ENCODE data around the gene SARM1. TPM values are rescaled to one million over a fixed set of nuclear protein-coding genes. Genes with fewer than 3 reads are reported as not detected.
A peak's percentile ranks its signal among the peaks of the same experiment; 100 is the strongest.

SARM1 gene
- total RNA-seq, 1 donor from 2014 or later = 12.8 TPM

DNA sequence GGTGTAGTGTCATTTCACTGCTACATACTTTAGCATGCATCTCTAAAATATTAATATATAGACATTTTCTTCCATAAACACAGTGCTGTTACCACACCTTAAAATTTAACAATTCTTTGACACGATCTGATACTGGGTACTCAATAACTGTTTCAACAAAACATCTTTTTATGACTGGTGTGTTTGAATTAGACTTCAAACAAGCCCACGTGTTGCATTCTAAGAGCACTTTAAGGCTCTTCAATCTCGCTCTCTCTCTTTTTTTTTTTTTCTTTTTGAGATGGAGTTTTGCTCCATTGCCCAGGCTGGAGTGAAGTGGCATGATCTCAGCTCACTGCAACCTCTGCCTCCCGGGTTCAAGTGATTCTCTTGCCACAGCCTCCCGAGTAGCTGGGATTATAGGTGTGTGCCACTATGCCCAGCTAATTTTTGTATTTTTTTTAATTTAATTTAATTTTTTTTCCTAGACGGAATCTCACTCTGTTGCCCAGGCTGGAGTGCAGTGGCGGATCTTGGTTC is 50.4 kb downstream of the SARM1 start:
- Histone ChIP-seq H3K4me3 (ENCODE audit: insufficient read depth, low read depth, low read length) (no peak overlapping the region), H3K4me2 (ENCODE audit: low read length) (no peak overlapping the region), H3K27me3 (ENCODE audit: insufficient read depth, low read length) (peaks cover 5% of the 10 kb centered on the region), H3K27ac (ENCODE audit: low read depth, low read length) (no peak overlapping the region), H3K9me3 (ENCODE audit: insufficient read depth, low read depth, low read length) (no peaks in the 10 kb centered on the region), H2AFZ (ENCODE audit: low read depth, low read length) (no peak overlapping the region), H3K4me1 (ENCODE audit: insufficient read depth, low read length) (no peaks in the 10 kb centered on the region), H3K79me2 (ENCODE audit: insufficient read depth, low read length) (no peaks in the 10 kb centered on the region), H3K9ac (ENCODE audit: low read length) (no peak overlapping the region), H4K20me1 (ENCODE audit: insufficient read depth, low read length) (no peaks in the 10 kb centered on the region), H3K36me3 (ENCODE audit: insufficient read depth, low read length) (no peaks in the 10 kb centered on the region)
- no peak overlapping the region for H3K4me3 Mint-ChIP-seq (ENCODE audit: unreplicated experiment)
- no peaks in the 10 kb centered on the region for H3K4me1 Mint-ChIP-seq (ENCODE audit: low read depth, unreplicated experiment)
- H3K9me3 Mint-ChIP-seq (ENCODE audit: unreplicated experiment) = no peaks in the 10 kb centered on the region
- peaks cover 28% of the 10 kb centered on the region for H3K27me3 Mint-ChIP-seq (ENCODE audit: low read depth, unreplicated experiment)
- H3K36me3 Mint-ChIP-seq (ENCODE audit: low read depth, unreplicated experiment) = no peaks in the 10 kb centered on the region
- no peak overlapping the region for H3K27ac Mint-ChIP-seq (ENCODE audit: unreplicated experiment)
- FAIRE-seq = no peak
- no peak for TF ChIP-seq EZH2 (IDR thresholded peaks at IDR 0.05; ENCODE audit: insufficient read depth, low read length)
- TF ChIP-seq, protein P1, sequence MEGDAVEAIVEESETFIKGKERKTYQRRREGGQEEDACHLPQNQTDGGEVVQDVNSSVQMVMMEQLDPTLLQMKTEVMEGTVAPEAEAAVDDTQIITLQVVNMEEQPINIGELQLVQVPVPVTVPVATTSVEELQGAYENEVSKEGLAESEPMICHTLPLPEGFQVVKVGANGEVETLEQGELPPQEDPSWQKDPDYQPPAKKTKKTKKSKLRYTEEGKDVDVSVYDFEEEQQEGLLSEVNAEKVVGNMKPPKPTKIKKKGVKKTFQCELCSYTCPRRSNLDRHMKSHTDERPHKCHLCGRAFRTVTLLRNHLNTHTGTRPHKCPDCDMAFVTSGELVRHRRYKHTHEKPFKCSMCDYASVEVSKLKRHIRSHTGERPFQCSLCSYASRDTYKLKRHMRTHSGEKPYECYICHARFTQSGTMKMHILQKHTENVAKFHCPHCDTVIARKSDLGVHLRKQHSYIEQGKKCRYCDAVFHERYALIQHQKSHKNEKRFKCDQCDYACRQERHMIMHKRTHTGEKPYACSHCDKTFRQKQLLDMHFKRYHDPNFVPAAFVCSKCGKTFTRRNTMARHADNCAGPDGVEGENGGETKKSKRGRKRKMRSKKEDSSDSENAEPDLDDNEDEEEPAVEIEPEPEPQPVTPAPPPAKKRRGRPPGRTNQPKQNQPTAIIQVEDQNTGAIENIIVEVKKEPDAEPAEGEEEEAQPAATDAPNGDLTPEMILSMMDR (IDR thresholded peaks at IDR 0.05; ENCODE audit: insufficient read depth, low read depth, low read length) = no peak
- no peak for DNase-seq (ENCODE audit: low read depth)

- no peaks in the 10 kb centered on the region for H4K20me1 ChIP-seq (ENCODE audit: insufficient read depth, low read length)
- no peak overlapping the region for H3K4me2 ChIP-seq (ENCODE audit: low read length)
- FAIRE-seq (no peak), DNase-seq (ENCODE audit: low read depth) (no peak)
- H2AFZ ChIP-seq (ENCODE audit: low read depth, low read length) = no peak overlapping the region
- no peaks in the 10 kb centered on the region for H3K4me1 Mint-ChIP-seq (ENCODE audit: low read depth, unreplicated experiment)
- H3K27me3 Mint-ChIP-seq (ENCODE audit: low read depth, unreplicated experiment) = peaks cover 22% of the 10 kb centered on the region
- H3K79me2 ChIP-seq (ENCODE audit: insufficient read depth, low read length) = no peaks in the 10 kb centered on the region
- H3K27ac ChIP-seq (ENCODE audit: low read depth, low read length) = no peak overlapping the region
- H3K4me3 ChIP-seq (ENCODE audit: insufficient read depth, low read depth, low read length) = no peak overlapping the region
- no peaks in the 10 kb centered on the region for H3K9me3 ChIP-seq (ENCODE audit: insufficient read depth, low read depth, low read length)
- H3K27ac Mint-ChIP-seq (ENCODE audit: unreplicated experiment) = no peak overlapping the region
- no peaks in the 10 kb centered on the region for H3K4me1 ChIP-seq (ENCODE audit: insufficient read depth, low read length)
- H3K36me3 ChIP-seq (ENCODE audit: insufficient read depth, low read length) = no peaks in the 10 kb centered on the region
- H3K27me3 ChIP-seq (ENCODE audit: insufficient read depth, low read length) = peaks cover 2% of the 10 kb centered on the region
- TF ChIP-seq, protein P1 (IDR thresholded peaks at IDR 0.05; ENCODE audit: insufficient read depth, low read depth, low read length) = no peak
- TF ChIP-seq EZH2 (IDR thresholded peaks at IDR 0.05; ENCODE audit: insufficient read depth, low read length) = no peak
- H3K36me3 Mint-ChIP-seq (ENCODE audit: low read depth, unreplicated experiment) = no peaks in the 10 kb centered on the region
- H3K4me3 Mint-ChIP-seq (ENCODE audit: unreplicated experiment) = no peak overlapping the region
- no peak overlapping the region for H3K9ac ChIP-seq (ENCODE audit: low read length)
- no peaks in the 10 kb centered on the region for H3K9me3 Mint-ChIP-seq (ENCODE audit: unreplicated experiment)
Observed at GRCh38 chr17:28425206-28425605, 53.7 kb downstream of the SARM1 start.

DNA sequence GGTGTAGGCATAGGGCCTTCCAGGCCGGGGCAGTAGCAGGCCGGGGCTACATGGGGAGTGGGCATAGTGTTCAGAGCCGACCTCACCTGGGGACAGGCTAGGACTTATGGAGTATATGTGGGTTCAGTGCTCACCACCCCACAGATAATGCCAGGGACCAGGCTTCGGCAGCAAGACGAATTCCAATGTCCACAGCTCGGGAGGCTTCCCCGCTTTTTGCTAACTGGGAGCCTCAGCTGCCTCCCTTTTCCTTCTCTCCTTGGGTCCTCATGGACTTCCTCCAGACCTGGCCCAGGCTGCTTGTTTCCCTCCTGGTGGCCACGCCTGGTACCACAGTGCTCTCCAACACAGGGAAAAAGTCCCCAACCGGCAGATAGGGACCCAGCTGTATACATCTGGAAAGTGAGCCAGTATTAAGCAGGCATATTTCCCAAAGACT is 54.6 kb downstream of the SARM1 start:
- FAIRE-seq = no peak
- H3K9me3 ChIP-seq (ENCODE audit: insufficient read depth, low read depth, low read length) = no peaks in the 10 kb centered on the region
- no peaks in the 10 kb centered on the region for H3K36me3 Mint-ChIP-seq (ENCODE audit: low read depth, unreplicated experiment)
- no peak overlapping the region for H3K4me3 Mint-ChIP-seq (ENCODE audit: unreplicated experiment)
- no peak for TF ChIP-seq EZH2 (IDR thresholded peaks at IDR 0.05; ENCODE audit: insufficient read depth, low read length)
- TF ChIP-seq, protein P1 (IDR thresholded peaks at IDR 0.05; ENCODE audit: insufficient read depth, low read depth, low read length) = peak; percentile 16
- H3K9me3 Mint-ChIP-seq (ENCODE audit: unreplicated experiment) = no peaks in the 10 kb centered on the region
- DNase-seq (ENCODE audit: low read depth) = no peak
- no peaks in the 10 kb centered on the region for H3K4me1 Mint-ChIP-seq (ENCODE audit: low read depth, unreplicated experiment)
- H3K4me1 ChIP-seq (ENCODE audit: insufficient read depth, low read length) = no peaks in the 10 kb centered on the region
- H3K9ac ChIP-seq (ENCODE audit: low read length) = no peak overlapping the region
- no peak overlapping the region for H3K27ac ChIP-seq (ENCODE audit: low read depth, low read length)
- no peaks in the 10 kb centered on the region for H3K36me3 ChIP-seq (ENCODE audit: insufficient read depth, low read length)
- no peaks in the 10 kb centered on the region for H4K20me1 ChIP-seq (ENCODE audit: insufficient read depth, low read length)
- no peak overlapping the region for H3K4me3 ChIP-seq (ENCODE audit: insufficient read depth, low read depth, low read length)
- no peak overlapping the region for H3K27ac Mint-ChIP-seq (ENCODE audit: unreplicated experiment)
- peaks cover 2% of the 10 kb centered on the region for H3K27me3 ChIP-seq (ENCODE audit: insufficient read depth, low read length)
- peaks cover 22% of the 10 kb centered on the region for H3K27me3 Mint-ChIP-seq (ENCODE audit: low read depth, unreplicated experiment)
- no peak overlapping the region for H3K4me2 ChIP-seq (ENCODE audit: low read length)
- H3K79me2 ChIP-seq (ENCODE audit: insufficient read depth, low read length) = no peaks in the 10 kb centered on the region
- H2AFZ ChIP-seq (ENCODE audit: low read depth, low read length) = no peak overlapping the region

Data from astrocyte (in vitro differentiated cells and primary cell).